Left lung (tissue), 10 donors: ENCODE data around the gene KLK1. TPM values are rescaled to one million over a fixed set of nuclear protein-coding genes. Genes with fewer than 3 reads are reported as not detected.
"Not testable (repeated sequence)": the region's sequence is repeated elsewhere in the genome, so short reads cannot be mapped to it uniquely, and the experiment has no call there.

Source experiments
- ATAC-seq: fragments of 200-7000 bp; cut with Tn5 transposase; one replicate; pipeline ENCODE4 v1.9.1; 2020; ENCODE audit warnings: moderate library complexity
- DNase-seq, 4 donors: peaks; one replicate each; pipeline ENCODE4 v3.0.0-alpha.2; 2013 to 2020
- H3K27ac ChIP-seq, 2 donors: fragments of 200-600 bp; sonication (generic) in 1 of 2; one replicate each; pipeline versions ENCODE4 v1.5.0 to v1.8.0; 2020 to 2021
- H3K27me3 ChIP-seq, 2 donors: fragments of 200-600 bp; sonication (generic) in 1 of 2; one replicate each; pipeline versions ENCODE4 v1.5.0 to v1.8.0; 2020 to 2021
- H3K36me3 ChIP-seq, 2 donors: fragments of 200-600 bp; sonication (generic) in 1 of 2; one replicate each; pipeline versions ENCODE4 v1.5.0 to v1.8.0; 2020 to 2021
- H3K4me1 ChIP-seq, 2 donors: fragments of 200-600 bp; one replicate each; pipeline ENCODE4 v1.8.0; 2021
- H3K4me3 ChIP-seq, 2 donors: fragments of 200-600 bp; sonication (generic) in 1 of 2; one replicate each; pipeline versions ENCODE4 v1.5.0 to v1.8.0; 2020 to 2021; ENCODE audit warnings: mild to moderate bottlenecking in 1 of 2
- H3K9me3 ChIP-seq, 2 donors: fragments of 200-600 bp; sonication (generic) in 1 of 2; one replicate each; pipeline versions ENCODE4 v1.5.0 to v1.8.0; 2020 to 2021
- CTCF ChIP-seq, 2 donors: fragments of 200-600 bp; sonication (generic) in 1 of 2; IDR thresholded peaks; one replicate each; pipeline versions ENCODE4 v1.5.0 to v1.8.0; 2021; ENCODE audit warnings: antibody characterized with exemption in 2 of 2
- intact Hi-C, 2 donors: fragments of 100-400 bp; cut with DNase I; formaldehyde crosslinking; loops; one replicate each; pipeline versions ENCODE4 v1.11.2 to v1.14.2; 2022
- polyA plus RNA-seq, 6 donors: library from polyadenylated mRNA; unstranded; fragments of 120-200 nt; gene quantifications; one replicate each; pipeline ENCODE4 v1.2.1, GENCODE V29; 2013; ENCODE audit not compliant: insufficient read length in 6 of 6
- total RNA-seq, 2 donors: library from RNA; stranded (reverse); fragmentation: NEBNext Ultra II Directional; extraction: Animal tissue kit (Norgen Biotek cat#: 25700); gene quantifications; one replicate each; pipeline ENCODE4 v1.2.1, GENCODE V29; 2021
- donor health status: DM: no; HTN: yes; CAD: no.
- donor health status: DM: no; HTN: no; CAD: no.

The KLK1 gene
- total and polyA plus RNA-seq, 8 donors: 0.29 to 0.76 (median 0.60) TPM

GRCh38 chr19:50770888-50771287 lies 52.7 kb downstream of the KLK1 start:
- intact Hi-C loops: no loop called here
- Histone ChIP-seq H3K36me3 (no peaks in the 10 kb centered on the region), H3K4me1 (no peaks in the 10 kb centered on the region), H3K27ac (no peak overlapping the region), H3K9me3 (no peaks in the 10 kb centered on the region), H3K4me3 (no peak overlapping the region), H3K27me3 (peaks cover 0 to 71% of the 10 kb centered on the region in 2 donors)
- DNase-seq: no peak
- ATAC-seq: no peak
- TF ChIP-seq CTCF (IDR thresholded peaks at IDR 0.05): no peak

GRCh38 chr19:50770164-50770563 lies 53.4 kb downstream of the KLK1 start, which contains the start of gene GPR32:
GPR32 (plus strand) TSS chr19:50770464; CDS start chr19:50770601, 137 bp downstream.
- H3K4me1 ChIP-seq, H3K36me3 ChIP-seq, H3K9me3 ChIP-seq, H3K27ac ChIP-seq, DNase-seq, ATAC-seq, H3K4me3 ChIP-seq, intact Hi-C loops: not testable (repeated sequence)
- H3K27me3 ChIP-seq: peaks cover 0 to 68% of the 10 kb centered on the region in 2 donors

Other genes starting within 250 kb of the KLK1 start
- 1 to 10 TPM in 1 of 2 donors, under 1 TPM in 1; 0.12 to 1.5 TPM for gene SYT3, start 183.9 kb downstream of the KLK1 start, total RNA-seq
- gene SYT3, start 183.9 kb downstream of the KLK1 start, polyA plus RNA-seq: under 1 TPM; 0.08 to 0.92 (median 0.26) TPM
- gene C19orf81, start 174.3 kb downstream of the KLK1 start, total RNA-seq: 1 to 10 TPM in 1 of 2 donors, not detected in 1; 2.2 TPM
- not detected for gene C19orf81, start 174.3 kb downstream of the KLK1 start, polyA plus RNA-seq
- 1 to 10 TPM in 1 of 2 donors, under 1 TPM in 1; 0.21 to 1.4 TPM for gene SHANK1, start 104.0 kb downstream of the KLK1 start, total RNA-seq
- 1 to 10 TPM; 4.2 to 7.5 (median 5.6) TPM for gene SHANK1, start 104.0 kb downstream of the KLK1 start, polyA plus RNA-seq
- gene CLEC11A, start 100.4 kb downstream of the KLK1 start, total RNA-seq: 10 to 100 TPM; 13.7 to 49.1 TPM
- 10 to 100 TPM; 37.7 to 44.7 (median 40.3) TPM for gene CLEC11A, start 100.4 kb downstream of the KLK1 start, polyA plus RNA-seq
- not detected for gene GPR32, start 53.3 kb downstream of the KLK1 start, total RNA-seq
- gene GPR32, start 53.3 kb downstream of the KLK1 start, polyA plus RNA-seq: not detected
- gene ACP4, start 33.4 kb downstream of the KLK1 start, total RNA-seq: not detected
- under 1 TPM in 4 of 6 donors, not detected in 2; 0.12 to 0.42 (median 0.16) TPM for gene ACP4, start 33.4 kb downstream of the KLK1 start, polyA plus RNA-seq
- gene KLK15, start 9.8 kb upstream of the KLK1 start, total RNA-seq: not detected
- not detected for gene KLK15, start 9.8 kb upstream of the KLK1 start, polyA plus RNA-seq
- not detected for gene KLK3, start 31.1 kb upstream of the KLK1 start, total RNA-seq
- gene KLK3, start 31.1 kb upstream of the KLK1 start, polyA plus RNA-seq: not detected
- not detected for gene KLK2, start 49.7 kb upstream of the KLK1 start, total RNA-seq
- not detected for gene KLK2, start 49.7 kb upstream of the KLK1 start, polyA plus RNA-seq
- gene KLK4, start 87.6 kb upstream of the KLK1 start, total RNA-seq: not detected
- not detected for gene KLK4, start 87.6 kb upstream of the KLK1 start, polyA plus RNA-seq
- gene KLK5, start 129.3 kb upstream of the KLK1 start, total RNA-seq: under 1 TPM in 1 of 2 donors, not detected in 1; 0.52 TPM
- gene KLK5, start 129.3 kb upstream of the KLK1 start, polyA plus RNA-seq: under 1 TPM; 0.21 to 0.99 (median 0.40) TPM
- not detected for gene KLK6, start 145.8 kb upstream of the KLK1 start, total RNA-seq
- gene KLK6, start 145.8 kb upstream of the KLK1 start, polyA plus RNA-seq: under 1 TPM; 0.15 to 0.47 (median 0.29) TPM
- gene KLK7, start 160.1 kb upstream of the KLK1 start, total RNA-seq: under 1 TPM in 1 of 2 donors, not detected in 1; 0.55 TPM
- gene KLK7, start 160.1 kb upstream of the KLK1 start, polyA plus RNA-seq: under 1 TPM in 3 of 6 donors, not detected in 3; 0.08 to 0.09 (median 0.08) TPM
- gene KLK8, start 177.8 kb upstream of the KLK1 start, total RNA-seq: not detected
- under 1 TPM in 1 of 6 donors, not detected in 5; 0.24 TPM for gene KLK8, start 177.8 kb upstream of the KLK1 start, polyA plus RNA-seq
- 1 to 10 TPM; 1.3 to 3.4 TPM for gene KLK10, start 195.9 kb upstream of the KLK1 start, total RNA-seq
- 1 to 10 TPM in 2 of 6 donors, under 1 TPM in 4; 0.35 to 2.1 (median 0.68) TPM for gene KLK10, start 195.9 kb upstream of the KLK1 start, polyA plus RNA-seq
- 1 to 10 TPM; 3.6 to 7.2 TPM for gene KLK11, start 202.8 kb upstream of the KLK1 start, total RNA-seq
- 1 to 10 TPM; 1.6 to 5.3 (median 3.2) TPM for gene KLK11, start 202.8 kb upstream of the KLK1 start, polyA plus RNA-seq
- gene KLK12, start 211.2 kb upstream of the KLK1 start, total RNA-seq: under 1 TPM in 1 of 2 donors, not detected in 1; 0.39 TPM
- gene KLK12, start 211.2 kb upstream of the KLK1 start, polyA plus RNA-seq: 1 to 10 TPM in 2 of 6 donors, under 1 TPM in 4; 0.31 to 1.3 (median 0.65) TPM
- gene KLK13, start 241.3 kb upstream of the KLK1 start, total RNA-seq: 1 to 10 TPM in 1 of 2 donors, under 1 TPM in 1; 0.38 to 1.8 TPM
- under 1 TPM; 0.16 to 0.56 (median 0.22) TPM for gene KLK13, start 241.3 kb upstream of the KLK1 start, polyA plus RNA-seq